ENCODE results near the gene UGT2B10. TPM values are rescaled to one million over a fixed set of nuclear protein-coding genes. Genes with fewer than 3 reads are reported as not detected.

UGT2B10 gene
- total and polyA plus RNA-seq, 2 of the 8 experiments (the other 6 are each of a cell fraction or from before 2014, with no cell fraction given): not detected

DNA sequence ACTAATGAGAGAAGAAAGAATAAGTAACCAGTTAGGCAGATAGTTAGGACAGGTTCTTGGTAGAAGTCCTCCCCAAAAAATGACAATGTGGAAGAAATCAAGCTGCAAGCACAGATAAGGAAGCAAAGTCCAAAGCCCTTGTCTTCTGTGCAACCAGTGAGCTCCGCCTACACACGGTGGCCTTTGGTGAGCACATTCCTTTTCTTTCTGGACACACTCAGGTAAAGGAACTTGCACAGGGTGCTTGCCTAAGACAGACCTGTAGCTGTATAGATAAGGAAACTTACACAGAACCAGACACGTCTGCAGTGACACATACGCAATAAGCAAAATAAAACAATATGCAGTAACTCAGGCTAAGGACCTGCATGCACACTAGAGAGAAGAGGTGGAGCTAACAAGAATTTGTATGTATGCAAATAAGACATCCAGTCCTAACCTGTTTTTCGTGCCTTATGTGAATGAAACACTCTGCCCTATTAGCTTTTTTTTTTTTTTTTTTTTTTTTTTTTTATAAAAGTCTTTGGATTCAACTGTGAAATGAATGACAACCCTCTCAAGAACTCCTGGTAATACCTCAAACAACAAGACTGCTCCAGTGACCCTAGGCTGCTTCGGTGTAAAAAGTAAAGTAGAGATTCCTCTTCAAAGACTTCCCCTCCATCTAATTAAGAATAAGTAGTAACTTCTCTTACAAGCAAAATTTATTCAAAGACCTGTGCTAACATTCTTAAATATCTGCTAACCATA, 48.8 kb downstream of the UGT2B10 start (continued):
- no peak for TF ChIP-seq CHD7 (IDR thresholded peaks at IDR 0.05; ENCODE audit: insufficient replicate concordance, low read length)
- no peak for TF ChIP-seq SP4 (IDR thresholded peaks at IDR 0.05; ENCODE audit: low read length)

Data from H1 (cell line).